GM12801 (cell line): ENCODE results near the gene MAP3K20.

ENCODE experiments used
- CTCF ChIP-seq: IDR thresholded peaks from one replicate; pipeline ENCODE4 v1.5.1; 2011; ENCODE audit warnings: control low read depth; ENCODE audit not compliant: insufficient read length; ENCODE audit errors: extremely low read depth

Gene MAP3K20

GRCh38 chr2:173161040-173161439 is 85.4 kb downstream of the MAP3K20 start:
- no peak for TF ChIP-seq CTCF

- TF ChIP-seq CTCF = no peak
Observed at GRCh38 chr2:173161507-173161906, 85.9 kb downstream of the MAP3K20 start.

- TF ChIP-seq CTCF = no peak
Observed at GRCh38 chr2:173164396-173164795, 88.8 kb downstream of the MAP3K20 start.

GRCh38 chr2:173165443-173166238 is 90.0 kb downstream of the MAP3K20 start:
- no peak for TF ChIP-seq CTCF

- TF ChIP-seq CTCF = no peak
Observed at GRCh38 chr2:173171321-173171720, 95.7 kb downstream of the MAP3K20 start.

GRCh38 chr2:173171924-173172643 is 96.4 kb downstream of the MAP3K20 start:
- TF ChIP-seq CTCF = no peak

- TF ChIP-seq CTCF = no peak
Observed at GRCh38 chr2:173175222-173175621, 99.6 kb downstream of the MAP3K20 start.
